Measurements from ENCODE around the gene CAMTA1. TPM values are rescaled to one million over a fixed set of nuclear protein-coding genes. Genes with fewer than 3 reads are reported as not detected.

The CAMTA1 gene
- polyA plus RNA-seq, 1 of the 3 experiments (the other 2 are of a cell fraction) = 63.1 TPM

DNA sequence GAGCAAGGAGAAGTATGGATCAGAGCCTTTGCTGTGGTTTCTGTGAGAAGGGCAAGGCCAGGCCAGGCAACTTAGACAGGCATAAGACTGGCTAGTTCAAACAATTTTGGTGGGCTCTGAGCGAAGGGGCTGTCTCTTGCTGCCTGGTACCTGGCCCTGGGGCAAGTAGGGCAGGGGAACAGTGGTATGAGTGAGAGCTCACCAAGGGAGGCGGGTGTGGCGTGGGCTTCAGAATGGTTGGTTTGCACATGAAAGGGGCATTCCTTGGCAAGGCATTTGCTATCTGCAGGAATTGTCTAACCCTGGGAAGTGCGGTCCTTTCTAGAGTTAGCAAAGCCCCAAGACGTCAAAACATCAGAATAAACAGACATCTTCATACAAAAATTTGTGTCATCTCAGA is 210.5 kb downstream of the CAMTA1 start:
- H3K9ac ChIP-seq = no peak overlapping the region
- H3F3A ChIP-seq (replicated peaks; ENCODE audit: insufficient read depth) = no peaks in the 10 kb centered on the region
- H3K27ac ChIP-seq (ENCODE audit: low read depth in 2 of 2, low read length in 1 of 2) = no peak overlapping the region
- no peaks in the 10 kb centered on the region for H3K36me3 ChIP-seq (replicated peaks in 1 of 2; ENCODE audit: control insufficient read depth in 1 of 2, insufficient read depth in 2 of 2, low read length in 1 of 2)
- H2AFZ ChIP-seq (ENCODE audit: low read depth) = no peak overlapping the region
- no peaks in the 10 kb centered on the region for H3K79me2 ChIP-seq (ENCODE audit: insufficient read depth)
- WGBS (ENCODE audit: low lambda C conversion rate) = 64% methylated on average over 5 of the region's 5 CpGs
- no peaks in the 10 kb centered on the region for H3K9me3 ChIP-seq
- no peaks in the 10 kb centered on the region for H4K20me1 ChIP-seq (ENCODE audit: insufficient read depth)
- H3K4me1 ChIP-seq (ENCODE audit: control insufficient read depth in 1 of 2, insufficient read depth in 2 of 2, low read depth in 1 of 2, low read length in 1 of 2) = no peaks in the 10 kb centered on the region
- CTCF ChIA-PET = interaction anchor here (1.3 kb wide), 1 partner anchor 46 kb away, joined by 4 read pairs; no protein-coding TSS in a partner anchor
- DNase-seq = no peak
- no peak overlapping the region for H3K4me3 ChIP-seq (ENCODE audit: low read depth in 2 of 2, low read length in 1 of 2)
- no peaks in the 10 kb centered on the region for H3K9me2 ChIP-seq
- POLR2A ChIA-PET = no interaction called here
- H3K27me3 ChIP-seq (ENCODE audit: insufficient read depth) = no peaks in the 10 kb centered on the region
- TF ChIP-seq GABPA (IDR thresholded peaks at IDR 0.05; ENCODE audit: low read depth) (no peak), SIN3A (IDR thresholded peaks at IDR 0.05; ENCODE audit: borderline replicate concordance, low read depth, low read length) (no peak), PBX3 (IDR thresholded peaks at IDR 0.05) (no peak), TCF12 (IDR thresholded peaks at IDR 0.05) (no peak), JUND (IDR thresholded peaks at IDR 0.05) (no peak), MEF2A (IDR thresholded peaks at IDR 0.05; ENCODE audit: borderline replicate concordance, low read depth) (no peak), RXRA (IDR thresholded peaks at IDR 0.05; ENCODE audit: borderline replicate concordance, low read depth) (no peak), RFX5 (IDR thresholded peaks at IDR 0.05; ENCODE audit: low read length) (no peak), EZH2phosphoT487 (IDR thresholded peaks at IDR 0.05; ENCODE audit: borderline replicate concordance, low read depth) (no peak), USF1 (IDR thresholded peaks at IDR 0.05; ENCODE audit: borderline replicate concordance, low read depth) (no peak), FOXJ3 (CRISPR knock-in tag; IDR thresholded peaks at IDR 0.05) (no peak), GATA2 (CRISPR knock-in tag; IDR thresholded peaks at IDR 0.05) (no peak), NFIC (IDR thresholded peaks at IDR 0.05; ENCODE audit: borderline replicate concordance) (no peak), POLR2AphosphoS5 (IDR thresholded peaks at IDR 0.05; ENCODE audit: low read depth, low read length) (no peak), CHD2 (IDR thresholded peaks at IDR 0.05; ENCODE audit: low read length, partially characterized antibody) (no peak)
- TF ChIP-seq, protein P1, sequence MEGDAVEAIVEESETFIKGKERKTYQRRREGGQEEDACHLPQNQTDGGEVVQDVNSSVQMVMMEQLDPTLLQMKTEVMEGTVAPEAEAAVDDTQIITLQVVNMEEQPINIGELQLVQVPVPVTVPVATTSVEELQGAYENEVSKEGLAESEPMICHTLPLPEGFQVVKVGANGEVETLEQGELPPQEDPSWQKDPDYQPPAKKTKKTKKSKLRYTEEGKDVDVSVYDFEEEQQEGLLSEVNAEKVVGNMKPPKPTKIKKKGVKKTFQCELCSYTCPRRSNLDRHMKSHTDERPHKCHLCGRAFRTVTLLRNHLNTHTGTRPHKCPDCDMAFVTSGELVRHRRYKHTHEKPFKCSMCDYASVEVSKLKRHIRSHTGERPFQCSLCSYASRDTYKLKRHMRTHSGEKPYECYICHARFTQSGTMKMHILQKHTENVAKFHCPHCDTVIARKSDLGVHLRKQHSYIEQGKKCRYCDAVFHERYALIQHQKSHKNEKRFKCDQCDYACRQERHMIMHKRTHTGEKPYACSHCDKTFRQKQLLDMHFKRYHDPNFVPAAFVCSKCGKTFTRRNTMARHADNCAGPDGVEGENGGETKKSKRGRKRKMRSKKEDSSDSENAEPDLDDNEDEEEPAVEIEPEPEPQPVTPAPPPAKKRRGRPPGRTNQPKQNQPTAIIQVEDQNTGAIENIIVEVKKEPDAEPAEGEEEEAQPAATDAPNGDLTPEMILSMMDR (IDR thresholded peaks at IDR 0.05) = no peak
- TF ChIP-seq, protein P2, sequence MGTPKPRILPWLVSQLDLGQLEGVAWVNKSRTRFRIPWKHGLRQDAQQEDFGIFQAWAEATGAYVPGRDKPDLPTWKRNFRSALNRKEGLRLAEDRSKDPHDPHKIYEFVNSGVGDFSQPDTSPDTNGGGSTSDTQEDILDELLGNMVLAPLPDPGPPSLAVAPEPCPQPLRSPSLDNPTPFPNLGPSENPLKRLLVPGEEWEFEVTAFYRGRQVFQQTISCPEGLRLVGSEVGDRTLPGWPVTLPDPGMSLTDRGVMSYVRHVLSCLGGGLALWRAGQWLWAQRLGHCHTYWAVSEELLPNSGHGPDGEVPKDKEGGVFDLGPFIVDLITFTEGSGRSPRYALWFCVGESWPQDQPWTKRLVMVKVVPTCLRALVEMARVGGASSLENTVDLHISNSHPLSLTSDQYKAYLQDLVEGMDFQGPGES (IDR thresholded peaks at IDR 0.05; ENCODE audit: low read depth, low read length) = no peak
- no peak overlapping the region for H3K4me2 ChIP-seq
